ENCODE results near the gene KLHL26.
A peak's percentile ranks its signal among the peaks of the same experiment; 100 is the strongest.

DNA sequence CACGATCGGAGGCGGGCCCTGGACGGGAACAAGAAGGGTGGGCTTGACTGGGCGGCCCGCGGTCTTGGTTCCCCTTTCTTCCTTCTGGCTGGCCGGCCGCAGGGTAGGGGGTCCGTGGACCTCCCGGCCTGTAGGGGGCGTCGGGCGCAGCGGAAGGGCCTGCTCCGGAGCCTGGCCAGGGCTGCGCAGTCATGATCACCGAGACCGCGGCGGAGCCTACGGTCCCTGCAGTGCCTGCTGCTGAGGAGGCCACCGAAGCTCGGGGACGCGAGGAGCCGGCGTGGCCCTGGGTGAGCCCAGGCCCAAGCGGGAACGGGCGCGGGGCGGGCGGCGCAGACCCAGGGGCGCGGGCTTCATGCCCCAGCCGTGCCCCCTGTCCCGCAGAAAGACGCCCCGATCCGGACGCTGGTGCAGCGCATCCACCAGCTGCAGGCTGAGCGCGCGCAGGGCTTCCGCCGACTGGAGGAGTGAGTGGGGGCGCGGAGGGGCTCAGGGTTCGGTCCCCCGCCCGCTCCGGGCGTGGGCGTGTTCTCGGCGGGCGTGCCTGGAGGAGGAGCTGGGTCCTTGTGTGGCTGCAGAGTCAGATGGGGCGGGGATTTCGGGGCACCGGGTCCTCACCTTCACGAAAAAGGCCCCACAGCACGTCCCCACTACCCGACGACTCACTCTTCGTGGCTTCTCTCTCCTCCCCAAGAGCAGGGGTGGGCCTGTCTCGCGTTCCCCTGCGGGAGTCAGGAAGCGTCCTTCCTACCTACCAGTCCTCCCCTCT, 48.0 kb upstream of the KLHL26 start, which contains the start of gene REX1BD:
- TF ChIP-seq POLR2A (IDR thresholded peaks at IDR 0.05) (peak; percentile 47), POLR2AphosphoS5 (IDR thresholded peaks at IDR 0.05) (peak; percentile 26 to 73 (median 63))
- TF ChIP-seq, protein P1, sequence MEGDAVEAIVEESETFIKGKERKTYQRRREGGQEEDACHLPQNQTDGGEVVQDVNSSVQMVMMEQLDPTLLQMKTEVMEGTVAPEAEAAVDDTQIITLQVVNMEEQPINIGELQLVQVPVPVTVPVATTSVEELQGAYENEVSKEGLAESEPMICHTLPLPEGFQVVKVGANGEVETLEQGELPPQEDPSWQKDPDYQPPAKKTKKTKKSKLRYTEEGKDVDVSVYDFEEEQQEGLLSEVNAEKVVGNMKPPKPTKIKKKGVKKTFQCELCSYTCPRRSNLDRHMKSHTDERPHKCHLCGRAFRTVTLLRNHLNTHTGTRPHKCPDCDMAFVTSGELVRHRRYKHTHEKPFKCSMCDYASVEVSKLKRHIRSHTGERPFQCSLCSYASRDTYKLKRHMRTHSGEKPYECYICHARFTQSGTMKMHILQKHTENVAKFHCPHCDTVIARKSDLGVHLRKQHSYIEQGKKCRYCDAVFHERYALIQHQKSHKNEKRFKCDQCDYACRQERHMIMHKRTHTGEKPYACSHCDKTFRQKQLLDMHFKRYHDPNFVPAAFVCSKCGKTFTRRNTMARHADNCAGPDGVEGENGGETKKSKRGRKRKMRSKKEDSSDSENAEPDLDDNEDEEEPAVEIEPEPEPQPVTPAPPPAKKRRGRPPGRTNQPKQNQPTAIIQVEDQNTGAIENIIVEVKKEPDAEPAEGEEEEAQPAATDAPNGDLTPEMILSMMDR (IDR thresholded peaks at IDR 0.05): peak; percentile 85 to 89 (median 89)

All from transverse colon (tissue), 4 donors.